ENCODE results near the gene MVB12B. TPM values are rescaled to one million over a fixed set of nuclear protein-coding genes. Genes with fewer than 3 reads are reported as not detected.

MVB12B gene
- total RNA-seq, 2 donors from 2014 or later, result 18.6 to 19.7 TPM

DNA sequence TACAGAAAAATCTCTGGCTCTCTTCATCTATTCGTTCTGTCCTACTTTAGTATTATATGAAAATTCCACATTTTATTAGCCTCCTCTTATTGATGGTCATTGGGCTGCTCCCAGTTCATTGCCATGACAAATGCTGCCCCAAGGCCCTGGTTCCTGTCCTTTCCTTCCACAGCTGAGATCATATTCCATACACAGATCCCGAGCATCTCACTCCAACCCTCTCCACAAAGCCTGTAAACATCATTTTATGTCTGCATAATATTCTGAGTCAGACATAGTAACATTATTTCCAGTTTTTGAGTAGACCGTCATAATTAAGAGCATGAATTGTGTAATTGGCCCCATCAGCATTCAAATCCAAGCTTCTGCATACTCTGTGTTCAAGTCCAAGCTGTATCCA, 86.3 kb downstream of the MVB12B start:
- H3K4me3 ChIP-seq (ENCODE audit: low read length), result no peak overlapping the region
- H3K27me3 Mint-ChIP-seq (ENCODE audit: insufficient read depth), result no peaks in the 10 kb centered on the region
- TF ChIP-seq, protein P1, sequence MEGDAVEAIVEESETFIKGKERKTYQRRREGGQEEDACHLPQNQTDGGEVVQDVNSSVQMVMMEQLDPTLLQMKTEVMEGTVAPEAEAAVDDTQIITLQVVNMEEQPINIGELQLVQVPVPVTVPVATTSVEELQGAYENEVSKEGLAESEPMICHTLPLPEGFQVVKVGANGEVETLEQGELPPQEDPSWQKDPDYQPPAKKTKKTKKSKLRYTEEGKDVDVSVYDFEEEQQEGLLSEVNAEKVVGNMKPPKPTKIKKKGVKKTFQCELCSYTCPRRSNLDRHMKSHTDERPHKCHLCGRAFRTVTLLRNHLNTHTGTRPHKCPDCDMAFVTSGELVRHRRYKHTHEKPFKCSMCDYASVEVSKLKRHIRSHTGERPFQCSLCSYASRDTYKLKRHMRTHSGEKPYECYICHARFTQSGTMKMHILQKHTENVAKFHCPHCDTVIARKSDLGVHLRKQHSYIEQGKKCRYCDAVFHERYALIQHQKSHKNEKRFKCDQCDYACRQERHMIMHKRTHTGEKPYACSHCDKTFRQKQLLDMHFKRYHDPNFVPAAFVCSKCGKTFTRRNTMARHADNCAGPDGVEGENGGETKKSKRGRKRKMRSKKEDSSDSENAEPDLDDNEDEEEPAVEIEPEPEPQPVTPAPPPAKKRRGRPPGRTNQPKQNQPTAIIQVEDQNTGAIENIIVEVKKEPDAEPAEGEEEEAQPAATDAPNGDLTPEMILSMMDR (conservative IDR thresholded peaks at IDR 0.05), result no peak
- DNase-seq, result no peak
- H3K9me3 Mint-ChIP-seq, result no peaks in the 10 kb centered on the region
- no peaks in the 10 kb centered on the region for H3K27me3 ChIP-seq (ENCODE audit: control insufficient read depth, insufficient read depth, low read length, poor library complexity, severe bottlenecking)
- H3K9me3 ChIP-seq (ENCODE audit: control insufficient read depth, low read length), result no peaks in the 10 kb centered on the region
- peaks cover 12% of the 10 kb centered on the region for H3K4me1 Mint-ChIP-seq
- no peak overlapping the region for H3K4me3 Mint-ChIP-seq
- H3K36me3 ChIP-seq (ENCODE audit: control insufficient read depth, insufficient read depth, low read length), result no peaks in the 10 kb centered on the region
- no peak overlapping the region for H3K9ac ChIP-seq (ENCODE audit: extremely low read depth, low read length, poor library complexity, severe bottlenecking)
- peaks cover 4% of the 10 kb centered on the region for H3K4me1 ChIP-seq (ENCODE audit: control insufficient read depth, insufficient read depth, low read length)
- peaks cover 7% of the 10 kb centered on the region for H3K36me3 Mint-ChIP-seq (ENCODE audit: low read depth)
- no peak overlapping the region for H3K27ac ChIP-seq (ENCODE audit: low read depth, low read length)
- H3K27ac Mint-ChIP-seq, result no peak overlapping the region
- WGBS, 2 experiments (ENCODE audit: insufficient coverage in 1 of 2, insufficient read length in 1 of 2), result 89 to 94% methylated on average over 2 to 3 of the region's 3 CpGs

DNA sequence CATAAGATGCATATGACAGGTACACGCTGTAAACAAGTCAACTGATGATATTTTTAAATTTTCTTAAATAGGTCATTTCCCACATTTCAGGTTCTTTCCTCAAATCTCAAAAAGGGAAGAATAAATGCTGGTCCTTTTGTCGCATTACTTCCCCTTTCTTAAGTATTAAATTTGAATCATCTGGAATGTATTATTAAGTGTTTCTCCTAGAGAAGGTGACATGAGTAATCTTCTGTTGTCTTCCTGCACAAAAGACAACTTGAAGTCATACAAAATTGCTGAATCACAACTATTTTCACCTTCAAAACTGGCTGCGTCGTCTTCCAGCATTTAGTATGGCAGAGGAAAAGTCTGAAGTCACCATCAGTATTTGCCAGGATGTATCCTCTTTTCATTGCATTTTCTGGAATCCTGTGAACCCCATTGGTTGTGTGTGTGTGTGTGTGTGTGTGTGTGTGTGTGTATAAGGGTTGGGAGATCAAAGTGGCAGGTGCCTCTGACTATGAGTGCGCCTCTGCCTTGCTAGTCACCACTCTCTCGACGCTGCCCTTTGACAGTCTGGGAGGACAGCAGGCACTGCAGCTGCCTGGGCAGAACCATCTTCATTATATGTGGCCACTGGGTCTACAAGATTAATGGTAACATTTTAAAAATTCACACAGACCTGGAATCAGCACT, 86.9 kb downstream of the MVB12B start:
- no peaks in the 10 kb centered on the region for H3K27me3 ChIP-seq (ENCODE audit: control insufficient read depth, insufficient read depth, low read length, poor library complexity, severe bottlenecking)
- Mint-ChIP-seq H3K27ac (no peak overlapping the region), H3K27me3 (ENCODE audit: insufficient read depth) (no peaks in the 10 kb centered on the region), H3K4me1 (peaks cover 12% of the 10 kb centered on the region), H3K4me3 (no peak overlapping the region), H3K9me3 (no peaks in the 10 kb centered on the region), H3K36me3 (ENCODE audit: low read depth) (peaks cover 7% of the 10 kb centered on the region)
- no peak for DNase-seq
- H3K36me3 ChIP-seq (ENCODE audit: control insufficient read depth, insufficient read depth, low read length), result no peaks in the 10 kb centered on the region
- TF ChIP-seq, protein P1 (conservative IDR thresholded peaks at IDR 0.05), result no peak
- H3K4me3 ChIP-seq (ENCODE audit: low read length), result no peak overlapping the region
- no peak overlapping the region for H3K27ac ChIP-seq (ENCODE audit: low read depth, low read length)
- peaks cover 4% of the 10 kb centered on the region for H3K4me1 ChIP-seq (ENCODE audit: control insufficient read depth, insufficient read depth, low read length)
- H3K9me3 ChIP-seq (ENCODE audit: control insufficient read depth, low read length), result no peaks in the 10 kb centered on the region
- 86 to 93% methylated on average over 4 to 7 of the region's 7 CpGs for WGBS, 2 experiments (ENCODE audit: insufficient coverage in 1 of 2, insufficient read length in 1 of 2)
- H3K9ac ChIP-seq (ENCODE audit: extremely low read depth, low read length, poor library complexity, severe bottlenecking), result no peak overlapping the region

DNA sequence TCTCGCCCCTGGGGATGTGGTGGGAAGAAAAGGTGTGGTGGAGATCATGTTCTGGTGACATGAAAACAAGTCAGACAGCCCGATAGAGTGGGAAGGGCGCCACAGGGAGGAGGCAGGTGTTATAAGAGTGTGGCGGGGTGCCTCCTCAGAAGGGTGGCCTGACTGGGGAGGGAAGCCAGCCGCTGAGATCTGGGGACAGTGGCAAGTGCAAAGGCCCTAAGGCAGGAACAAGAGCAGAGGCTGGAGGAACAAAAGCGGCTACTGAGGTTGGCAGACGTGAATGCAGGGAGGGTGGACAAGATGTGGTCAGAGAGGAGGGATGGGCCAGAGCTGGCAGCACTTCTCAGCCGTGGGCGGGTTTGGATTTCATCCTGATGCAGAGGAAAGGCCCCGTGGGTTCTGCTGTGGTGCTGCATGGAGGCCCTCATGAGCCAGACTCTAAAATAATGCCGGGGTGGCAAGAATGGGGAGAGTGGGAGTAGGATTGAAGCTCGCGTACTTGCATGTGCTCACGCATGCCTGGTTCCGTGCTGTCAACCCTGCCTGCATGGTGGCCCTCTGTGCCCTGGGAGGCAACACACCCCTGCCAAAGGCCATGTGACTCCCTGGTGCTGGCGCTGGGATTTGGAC, 89.2 kb downstream of the MVB12B start:
- TF ChIP-seq, protein P1 (conservative IDR thresholded peaks at IDR 0.05), result no peak
- no peaks in the 10 kb centered on the region for H3K9me3 Mint-ChIP-seq
- H3K36me3 ChIP-seq (ENCODE audit: control insufficient read depth, insufficient read depth, low read length), result no peaks in the 10 kb centered on the region
- peaks cover 4% of the 10 kb centered on the region for H3K4me1 ChIP-seq (ENCODE audit: control insufficient read depth, insufficient read depth, low read length)
- no peaks in the 10 kb centered on the region for H3K27me3 ChIP-seq (ENCODE audit: control insufficient read depth, insufficient read depth, low read length, poor library complexity, severe bottlenecking)
- WGBS, 2 experiments (ENCODE audit: insufficient coverage in 1 of 2, insufficient read length in 1 of 2), result 88 to 89% methylated on average over 9 to 16 of the region's 16 CpGs
- H3K9me3 ChIP-seq (ENCODE audit: control insufficient read depth, low read length), result no peaks in the 10 kb centered on the region
- no peak for DNase-seq
- H3K4me3 Mint-ChIP-seq, result no peak overlapping the region
- no peak overlapping the region for H3K4me3 ChIP-seq (ENCODE audit: low read length)
- H3K9ac ChIP-seq (ENCODE audit: extremely low read depth, low read length, poor library complexity, severe bottlenecking), result no peak overlapping the region
- H3K27ac ChIP-seq (ENCODE audit: low read depth, low read length), result no peak overlapping the region
- peaks cover 25% of the 10 kb centered on the region for H3K4me1 Mint-ChIP-seq
- no peaks in the 10 kb centered on the region for H3K27me3 Mint-ChIP-seq (ENCODE audit: insufficient read depth)
- H3K27ac Mint-ChIP-seq, result no peak overlapping the region
- no peaks in the 10 kb centered on the region for H3K36me3 Mint-ChIP-seq (ENCODE audit: low read depth)

All from endodermal cell (in vitro differentiated cells).